LHCN-M2 (cell line): ENCODE results near the gene STXBP6. TPM values are rescaled to one million over a fixed set of nuclear protein-coding genes. Genes with fewer than 3 reads are reported as not detected.

Experiments
- DNase-seq: peaks from one replicate; pipeline ENCODE4 v3.0.0-alpha.2; 2012; ENCODE audit warnings: low read depth
- total RNA-seq: library from RNA; depleted of rRNA; stranded (reverse); fragments of >200 nt; gene quantifications from 2 replicates; pipeline ENCODE4 v1.2.3, GENCODE V29; 2014

Gene STXBP6
- total RNA-seq, 1 experiment from 2014 or later = 40.2 TPM

DNA sequence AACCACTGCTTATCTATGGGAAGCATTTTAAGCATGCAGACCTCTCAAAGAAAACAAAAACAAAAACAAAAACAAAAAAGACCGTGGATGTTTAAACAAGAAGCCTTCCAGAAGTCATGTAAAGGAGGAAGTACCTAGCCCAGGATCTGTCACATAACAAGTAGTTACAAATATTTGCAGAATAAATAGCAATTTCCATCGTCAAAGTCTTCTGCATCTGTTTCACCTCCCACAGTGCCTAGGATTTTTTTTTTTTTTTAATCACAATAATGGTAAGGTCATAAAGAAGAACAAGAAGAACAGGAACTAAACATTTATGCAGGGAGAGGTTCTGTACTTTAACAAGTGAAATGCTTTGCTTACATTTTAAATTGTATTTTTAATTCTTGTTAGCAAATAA lies 2.4 kb upstream of the STXBP6 start:
- DNase-seq = no peak

- DNase-seq = peak; percentile 86
Observed at GRCh38 chr14:25050269-25051150, 563 bp upstream of the STXBP6 start.

GRCh38 chr14:25049093-25049567 lies 817 bp downstream of the STXBP6 start:
- no peak for DNase-seq

DNA sequence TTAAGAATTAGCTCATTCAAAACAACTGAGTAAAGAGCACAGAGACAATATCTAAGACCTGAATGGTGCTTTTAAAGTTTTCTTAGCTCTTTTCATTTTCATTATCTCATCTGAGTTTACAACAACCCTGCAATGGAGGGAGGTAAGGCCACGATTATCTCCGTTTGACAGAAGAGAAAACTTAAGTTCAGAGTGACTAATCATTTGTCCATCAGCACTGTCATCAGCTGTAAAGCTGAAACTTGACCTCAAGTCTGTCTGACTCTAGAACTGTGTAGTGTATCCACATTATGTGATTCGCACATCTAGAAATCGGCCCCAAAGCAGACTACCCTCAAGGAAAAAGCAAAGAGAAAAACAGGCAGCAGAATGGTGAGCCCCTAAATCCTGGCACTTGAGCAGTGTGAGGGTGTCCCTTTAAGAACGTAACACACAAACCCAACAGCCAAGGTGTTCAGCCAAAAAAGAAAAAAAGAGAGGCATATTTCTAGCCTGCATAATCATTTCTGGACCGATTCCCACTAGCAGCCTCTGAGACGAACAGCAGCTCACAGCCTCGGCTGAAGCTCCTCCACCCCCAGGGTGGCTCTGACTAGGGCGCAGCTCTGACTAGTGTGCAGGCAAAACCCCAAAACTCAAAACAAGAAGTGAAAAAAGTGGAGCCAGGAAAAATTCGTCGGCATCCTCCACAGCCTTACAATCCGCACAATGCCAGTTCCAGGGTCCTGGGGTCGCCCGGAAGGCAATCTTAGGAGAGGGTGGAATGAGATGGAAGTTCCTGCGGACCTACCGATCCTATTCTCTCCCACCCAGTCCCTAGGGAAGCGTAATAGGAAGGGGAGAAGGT lies 1.6 kb downstream of the STXBP6 start:
- DNase-seq = peak; percentile 75

GRCh38 chr14:25046301-25046943 lies 3.5 kb downstream of the STXBP6 start:
- DNase-seq = no peak

DNA sequence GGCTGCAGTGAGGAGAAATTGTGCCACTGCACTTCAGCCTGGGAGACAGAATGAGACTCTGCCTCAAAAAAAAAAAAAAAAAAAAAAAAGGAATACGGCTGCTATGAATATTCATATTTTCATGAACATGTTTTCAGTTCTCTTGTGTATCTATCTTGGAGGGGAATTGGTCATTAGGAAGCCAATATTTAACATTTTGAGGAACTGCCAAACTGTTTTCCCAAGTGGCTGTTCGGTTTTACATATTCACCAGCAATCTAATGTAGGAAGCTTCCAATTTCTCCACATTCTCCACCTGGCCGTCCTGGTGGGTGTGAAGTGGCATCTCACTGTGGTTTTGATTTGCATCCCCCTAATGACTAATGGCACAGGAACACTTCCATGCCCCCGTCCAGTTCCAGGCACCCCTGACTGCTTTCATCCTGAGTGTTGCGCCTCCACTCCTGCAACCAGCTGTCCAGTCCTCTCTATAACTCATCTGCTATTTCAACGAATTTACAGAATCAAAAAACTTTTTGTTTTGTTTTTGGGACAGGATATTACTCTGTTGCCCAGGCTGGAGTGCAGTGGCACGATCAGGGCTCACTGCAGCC lies 5.7 kb downstream of the STXBP6 start:
- DNase-seq = peak; percentile 54

DNA sequence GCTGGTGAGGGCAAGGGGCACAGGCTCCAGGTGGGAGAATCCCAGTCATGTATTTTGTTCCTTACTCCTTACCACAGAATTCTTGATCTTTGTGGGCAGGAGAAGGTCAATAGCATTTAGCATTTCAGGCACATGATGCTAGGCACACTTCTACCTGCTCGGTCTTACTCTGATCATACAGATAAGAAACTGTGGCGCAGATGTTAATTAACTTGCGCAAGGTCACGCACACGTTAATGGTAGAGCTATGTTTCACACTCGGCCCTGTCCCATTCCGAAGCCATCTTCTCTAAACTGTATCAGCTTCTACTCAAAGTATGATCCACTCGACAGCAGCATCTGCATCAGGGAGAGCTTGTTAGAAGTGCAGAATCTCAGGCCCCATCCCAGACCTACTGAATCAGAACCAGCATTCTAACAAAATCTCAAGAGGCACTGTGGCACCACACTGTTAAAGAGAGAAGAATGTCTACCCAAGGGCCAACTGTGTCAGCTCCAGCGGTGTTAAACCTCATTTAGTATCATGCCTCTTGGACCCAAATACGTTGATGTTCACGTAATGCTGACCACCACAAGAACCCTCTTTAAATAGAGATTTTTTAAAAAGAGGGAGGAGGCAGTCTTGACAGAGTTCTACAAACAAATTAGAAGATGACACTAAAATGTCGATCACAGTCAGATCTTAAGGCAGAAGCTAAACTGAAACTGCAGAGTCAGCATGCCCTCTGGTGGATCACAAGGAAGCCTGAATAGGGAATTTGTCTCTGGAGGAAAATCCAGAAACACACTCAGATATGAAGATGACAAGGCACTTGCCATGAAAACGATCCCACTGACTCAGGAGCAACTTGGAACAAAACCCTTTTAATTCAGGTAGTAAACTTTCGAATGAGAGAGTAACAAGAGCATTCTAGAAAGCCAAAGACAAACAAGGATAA lies 7.3 kb downstream of the STXBP6 start:
- DNase-seq = peak; percentile 55

- no peak for DNase-seq
Observed at GRCh38 chr14:25041898-25042297, 8.0 kb downstream of the STXBP6 start.

GRCh38 chr14:25041484-25041883 lies 8.5 kb downstream of the STXBP6 start:
- DNase-seq = no peak

DNA sequence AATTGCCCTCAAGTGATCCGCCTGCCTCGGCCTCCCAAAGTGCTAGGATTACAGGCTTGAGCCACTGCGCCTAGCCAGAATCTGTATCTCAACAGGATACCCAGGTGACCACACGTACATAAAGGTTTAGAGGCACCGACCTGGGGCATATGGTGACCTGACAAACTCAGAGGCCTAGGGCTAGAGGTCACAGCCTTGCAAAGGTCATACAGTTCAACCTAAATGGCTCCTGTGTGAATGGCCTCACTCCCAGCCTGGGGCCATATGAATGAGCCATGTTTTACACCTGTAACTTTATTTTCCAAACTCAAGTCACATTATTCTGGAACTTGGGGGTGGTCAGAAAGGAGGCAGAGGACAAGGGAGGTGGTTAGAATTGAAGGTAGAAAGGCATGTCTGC lies 10.0 kb downstream of the STXBP6 start:
- no peak for DNase-seq

DNA sequence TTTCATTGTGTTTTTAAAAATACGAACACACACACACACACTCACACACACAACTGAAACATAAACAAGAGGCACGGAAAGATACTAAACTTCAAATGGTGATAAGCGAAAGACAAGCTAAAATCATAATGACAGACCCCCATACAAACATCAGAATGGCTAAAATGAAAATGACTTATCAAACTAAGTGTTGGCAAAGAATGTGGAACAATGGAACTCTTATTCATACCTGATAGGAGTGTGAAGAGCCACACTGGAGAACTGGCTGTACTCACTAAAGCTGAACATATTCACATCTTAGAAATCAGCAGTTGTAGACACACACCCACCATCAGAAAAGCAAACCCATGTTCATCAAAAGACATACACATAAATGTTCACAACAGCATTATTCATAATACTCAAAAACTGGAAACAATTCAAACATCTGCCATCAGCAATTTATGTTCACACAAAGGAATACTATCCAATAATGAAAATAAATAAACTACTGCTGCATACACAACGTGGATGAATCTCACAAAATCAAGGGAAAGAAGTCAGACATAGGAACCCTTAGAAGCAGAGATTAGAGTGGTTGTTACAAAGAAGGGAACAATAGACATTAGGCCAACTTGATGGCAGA lies 11.8 kb downstream of the STXBP6 start:
- no peak for DNase-seq

DNA sequence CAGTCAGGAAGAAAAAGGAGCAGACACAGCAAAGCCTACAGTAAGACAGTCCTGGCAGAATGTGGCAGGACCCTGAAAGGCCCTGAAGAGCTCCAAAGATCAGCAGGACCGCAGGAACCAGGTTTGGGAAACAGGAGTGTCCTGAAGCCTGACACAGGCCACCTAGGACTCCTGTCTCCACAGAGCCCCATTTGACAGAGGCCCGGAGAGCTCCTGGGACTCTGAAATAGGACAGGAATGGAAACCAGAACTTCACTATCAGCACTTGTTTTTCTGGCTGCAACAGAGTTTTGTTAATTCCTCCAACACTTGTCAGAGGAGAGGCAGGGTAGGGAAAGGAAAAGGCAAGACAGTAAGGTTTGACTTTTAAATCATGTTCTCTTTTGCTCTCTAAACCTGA lies 12.9 kb downstream of the STXBP6 start:
- no peak for DNase-seq

GRCh38 chr14:25034803-25035681 lies 14.9 kb downstream of the STXBP6 start:
- no peak for DNase-seq

DNA sequence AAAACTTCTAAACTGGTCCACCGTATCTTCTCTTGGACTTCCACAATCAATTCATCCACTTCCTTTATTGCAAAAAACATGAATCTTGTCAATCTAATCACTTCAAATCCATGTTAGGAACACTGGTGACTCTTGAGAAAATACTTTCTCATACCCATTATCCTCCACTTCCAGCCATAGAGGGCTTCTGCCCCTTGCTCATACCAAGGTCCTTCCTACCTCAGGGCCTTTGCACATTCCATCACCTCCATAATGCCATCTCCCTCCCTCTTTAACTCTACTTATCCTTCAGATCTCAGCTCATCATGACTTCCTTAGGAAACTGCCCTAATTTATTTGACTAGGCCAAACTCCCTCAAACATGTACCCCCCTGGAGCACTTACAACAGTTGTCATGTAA lies 16.6 kb downstream of the STXBP6 start:
- no peak for DNase-seq

- DNase-seq = no peak
Observed at GRCh38 chr14:25032092-25032784, 17.7 kb downstream of the STXBP6 start.

DNA sequence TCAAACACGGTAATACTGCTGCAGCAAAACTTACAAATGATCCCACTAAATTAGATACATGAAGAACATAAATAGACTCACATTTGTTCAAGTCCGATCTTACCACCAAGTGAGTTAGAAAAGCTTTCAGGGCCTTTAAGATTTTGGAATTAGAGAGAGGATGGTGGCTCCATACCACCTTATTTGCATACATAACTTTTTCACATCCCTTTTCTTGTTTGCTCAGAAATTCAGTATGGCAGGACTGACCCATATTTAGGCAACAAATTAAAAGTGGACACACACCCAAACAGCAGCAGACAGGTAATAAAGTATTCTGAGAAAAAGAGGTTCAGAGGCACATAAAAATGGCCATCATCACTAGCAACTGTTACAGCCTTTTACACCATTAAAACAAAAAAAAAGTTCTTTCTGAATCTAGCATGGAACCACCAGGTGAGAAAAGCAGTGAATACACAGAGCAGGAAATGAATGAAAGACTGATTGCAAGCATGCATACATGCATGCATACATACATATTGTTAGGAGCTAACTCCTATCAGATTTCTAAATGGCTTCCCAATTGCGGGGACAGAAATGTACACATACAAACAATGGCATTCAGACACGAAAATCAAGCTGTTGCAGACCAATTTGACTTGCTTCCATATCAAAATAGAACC lies 23.3 kb downstream of the STXBP6 start:
- no peak for DNase-seq

- DNase-seq = no peak
Observed at GRCh38 chr14:25019892-25020291, 30.1 kb downstream of the STXBP6 start.

DNA sequence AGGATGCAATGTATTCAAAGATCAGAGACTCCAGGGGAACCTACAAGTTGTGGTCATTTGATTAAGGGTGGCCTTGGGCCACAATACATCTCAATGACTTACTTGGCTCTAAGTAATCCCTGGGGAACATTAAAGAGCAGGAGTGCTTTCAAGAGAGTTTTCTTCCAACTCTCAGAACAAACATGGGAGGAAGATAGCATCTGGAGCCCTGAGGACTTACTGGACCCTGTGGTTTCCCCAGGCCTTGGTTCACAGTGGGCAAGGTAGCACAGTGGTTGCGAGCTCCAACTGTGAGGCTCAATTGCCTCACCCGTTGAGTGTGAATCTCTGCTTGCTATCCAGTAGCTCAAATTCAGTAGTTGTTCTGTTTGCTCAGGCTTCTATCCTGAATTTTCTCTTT lies 32.4 kb downstream of the STXBP6 start:
- no peak for DNase-seq
